Fibroblast of lung (primary cell): ENCODE measurements around the gene UCKL1. TPM values are rescaled to one million over a fixed set of nuclear protein-coding genes. Genes with fewer than 3 reads are reported as not detected.

Source experiments
- DNase-seq, 2 donors: peaks; one replicate each; pipeline versions ENCODE4 v3.0.0 to v3.0.0-alpha.2; 2010; ENCODE audit warnings: low read depth in 2 of 2
- H2AFZ ChIP-seq: 2 replicates; pipeline ENCODE4 v1.5.1; 2012; ENCODE audit warnings: low read length, control low read depth, inconsistent platforms
- H3K27ac ChIP-seq: 2 replicates; pipeline ENCODE4 v1.5.1; 2011; ENCODE audit warnings: low read length, control low read depth; ENCODE audit not compliant: insufficient read depth
- H3K27me3 ChIP-seq: 2 replicates; pipeline ENCODE4 v1.5.1; 2011; ENCODE audit warnings: mild to moderate bottlenecking, low read length; ENCODE audit not compliant: control insufficient read depth, insufficient read depth
- H3K36me3 ChIP-seq: 2 replicates; pipeline ENCODE4 v1.5.1; 2011; ENCODE audit warnings: low read length; ENCODE audit not compliant: control insufficient read depth, insufficient read depth
- H3K4me1 ChIP-seq: 2 replicates; pipeline ENCODE4 v1.5.1; 2011; ENCODE audit warnings: low read length; ENCODE audit not compliant: control insufficient read depth, insufficient read depth; ENCODE audit errors: extremely low read depth
- H3K4me2 ChIP-seq: 2 replicates; pipeline ENCODE4 v1.5.1; 2011; ENCODE audit warnings: low read length, control low read depth; ENCODE audit not compliant: insufficient read depth; ENCODE audit errors: extremely low read depth
- H3K4me3 ChIP-seq, 4 experiments: fragments of 200-600 bp in 1 of 4; sonication (generic) in 1 of 4; replicated peaks in 1 of 4; 2 replicates each; pipeline ENCODE4 v1.5.1; 2011 to 2016; ENCODE audit warnings: low read length in 4 of 4, low read depth in 3 of 4, mild to moderate bottlenecking in 3 of 4, control low read depth in 2 of 4, inconsistent platforms in 1 of 4, mixed read lengths in 1 of 4; ENCODE audit not compliant: insufficient read depth in 1 of 4; ENCODE audit errors: control extremely low read depth in 1 of 4
- H3K79me2 ChIP-seq: 2 replicates; pipeline ENCODE4 v1.5.1; 2012; ENCODE audit warnings: mild to moderate bottlenecking, low read length, inconsistent platforms; ENCODE audit not compliant: control insufficient read depth, insufficient read depth
- H3K9ac ChIP-seq: 2 replicates; pipeline ENCODE4 v1.5.1; 2011; ENCODE audit warnings: mild to moderate bottlenecking, low read length, control low read depth; ENCODE audit not compliant: insufficient read depth
- H3K9me3 ChIP-seq: 2 replicates; pipeline ENCODE4 v1.5.1; 2012; ENCODE audit warnings: low read depth, low read length; ENCODE audit not compliant: control insufficient read depth, insufficient read depth
- H4K20me1 ChIP-seq: 2 replicates; pipeline ENCODE4 v1.5.1; 2011; ENCODE audit warnings: low read length; ENCODE audit not compliant: control insufficient read depth, insufficient read depth; ENCODE audit errors: extremely low read depth
- EZH2 ChIP-seq: IDR thresholded peaks from 2 replicates; pipeline ENCODE4 v1.5.1; 2012; ENCODE audit warnings: low read length, control low read depth, mild to moderate bottlenecking; ENCODE audit errors: missing control alignments
- polyA plus RNA-seq, 2 donors: library from polyadenylated mRNA; depleted of rRNA in 1 of 2; stranded (reverse) in 1 of 2; unstranded in 1 of 2; fragments of >200 nt; gene quantifications; 2 replicates each; pipeline ENCODE4 v1.2.1, GENCODE V29; 2011 to 2012; ENCODE audit warnings: missing spikeins in 1 of 2
- total RNA-seq: library from RNA; depleted of rRNA; stranded (reverse); fragments of >200 nt; gene quantifications from 2 replicates; pipeline ENCODE4 v1.2.1, GENCODE V29; 2014
- TF ChIP-seq, protein P1 (sequence below), 2 donors: IDR thresholded peaks in 1 of 2; conservative IDR thresholded peaks in 1 of 2; 1 replicate in 1 of 2; 2 replicates in 1 of 2; pipeline ENCODE4 v1.5.1; 2011 to 2012; ENCODE audit warnings: low read length in 2 of 2, control low read depth in 1 of 2, inconsistent platforms in 1 of 2, low read depth in 1 of 2, mild to moderate bottlenecking in 1 of 2

UCKL1 gene
- total and polyA plus RNA-seq, 2 donors (not counting 1 experiment from before 2014, with no cell fraction given): 16.4 to 27.9 TPM

- Histone ChIP-seq H2AFZ (no peak overlapping the region), H3K36me3 (peaks cover 37% of the 10 kb centered on the region), H3K27me3 (no peaks in the 10 kb centered on the region), H4K20me1 (no peaks in the 10 kb centered on the region), H3K4me2 (no peak overlapping the region), H3K79me2 (peaks cover 28% of the 10 kb centered on the region), H3K9me3 (no peaks in the 10 kb centered on the region), H3K9ac (no peak overlapping the region), H3K4me3 (no peak overlapping the region), H3K27ac (no peak overlapping the region), H3K4me1 (peaks cover 8% of the 10 kb centered on the region)
- TF ChIP-seq, protein P1, sequence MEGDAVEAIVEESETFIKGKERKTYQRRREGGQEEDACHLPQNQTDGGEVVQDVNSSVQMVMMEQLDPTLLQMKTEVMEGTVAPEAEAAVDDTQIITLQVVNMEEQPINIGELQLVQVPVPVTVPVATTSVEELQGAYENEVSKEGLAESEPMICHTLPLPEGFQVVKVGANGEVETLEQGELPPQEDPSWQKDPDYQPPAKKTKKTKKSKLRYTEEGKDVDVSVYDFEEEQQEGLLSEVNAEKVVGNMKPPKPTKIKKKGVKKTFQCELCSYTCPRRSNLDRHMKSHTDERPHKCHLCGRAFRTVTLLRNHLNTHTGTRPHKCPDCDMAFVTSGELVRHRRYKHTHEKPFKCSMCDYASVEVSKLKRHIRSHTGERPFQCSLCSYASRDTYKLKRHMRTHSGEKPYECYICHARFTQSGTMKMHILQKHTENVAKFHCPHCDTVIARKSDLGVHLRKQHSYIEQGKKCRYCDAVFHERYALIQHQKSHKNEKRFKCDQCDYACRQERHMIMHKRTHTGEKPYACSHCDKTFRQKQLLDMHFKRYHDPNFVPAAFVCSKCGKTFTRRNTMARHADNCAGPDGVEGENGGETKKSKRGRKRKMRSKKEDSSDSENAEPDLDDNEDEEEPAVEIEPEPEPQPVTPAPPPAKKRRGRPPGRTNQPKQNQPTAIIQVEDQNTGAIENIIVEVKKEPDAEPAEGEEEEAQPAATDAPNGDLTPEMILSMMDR (conservative IDR thresholded peaks at IDR 0.05 in 1 of 2, IDR thresholded peaks at IDR 0.05 in 1 of 2; ENCODE audit: low read depth in 1 of 2, low read length in 2 of 2): no peak
- no peak for TF ChIP-seq EZH2
- no peak for DNase-seq
Measured at GRCh38 chr20:63944078-63944941, 11.9 kb downstream of the UCKL1 start.

DNA sequence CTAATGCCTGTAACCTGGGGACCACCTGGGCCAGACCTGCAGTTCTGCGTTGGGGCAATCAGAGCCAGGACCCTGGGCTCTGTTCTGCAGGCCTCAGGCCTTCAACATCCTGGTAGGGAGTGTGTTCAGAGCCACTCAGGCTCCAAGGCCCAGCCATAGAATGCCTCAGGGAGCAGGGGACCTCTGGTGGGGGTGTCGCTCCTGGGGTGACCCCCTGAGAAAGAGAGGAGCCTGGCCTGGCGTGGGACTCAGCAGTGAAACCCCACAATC is 12.5 kb downstream of the UCKL1 start:
- H3K27ac ChIP-seq: no peak overlapping the region
- no peak for DNase-seq
- H3K9me3 ChIP-seq: no peaks in the 10 kb centered on the region
- H3K4me3 ChIP-seq: no peak overlapping the region
- H3K4me2 ChIP-seq: no peak overlapping the region
- H3K4me1 ChIP-seq: peaks cover 2% of the 10 kb centered on the region
- peaks cover 41% of the 10 kb centered on the region for H3K36me3 ChIP-seq
- H3K9ac ChIP-seq: no peak overlapping the region
- no peak overlapping the region for H2AFZ ChIP-seq
- peaks cover 26% of the 10 kb centered on the region for H3K79me2 ChIP-seq
- no peaks in the 10 kb centered on the region for H3K27me3 ChIP-seq
- TF ChIP-seq, protein P1 (conservative IDR thresholded peaks at IDR 0.05 in 1 of 2, IDR thresholded peaks at IDR 0.05 in 1 of 2; ENCODE audit: low read depth in 1 of 2, low read length in 2 of 2): no peak
- no peak for TF ChIP-seq EZH2
- no peaks in the 10 kb centered on the region for H4K20me1 ChIP-seq

GRCh38 chr20:63942969-63943807 is 13.0 kb downstream of the UCKL1 start:
- Histone ChIP-seq H3K4me1 (no peaks in the 10 kb centered on the region), H3K4me2 (no peak overlapping the region), H3K9ac (no peak overlapping the region), H4K20me1 (no peaks in the 10 kb centered on the region), H3K36me3 (peaks cover 41% of the 10 kb centered on the region), H3K9me3 (no peaks in the 10 kb centered on the region), H3K79me2 (peaks cover 22% of the 10 kb centered on the region), H3K27ac (no peak overlapping the region), H2AFZ (no peak overlapping the region), H3K27me3 (no peaks in the 10 kb centered on the region), H3K4me3 (no peak overlapping the region)
- no peak for DNase-seq
- TF ChIP-seq, protein P1 (conservative IDR thresholded peaks at IDR 0.05 in 1 of 2, IDR thresholded peaks at IDR 0.05 in 1 of 2; ENCODE audit: low read depth in 1 of 2, low read length in 2 of 2): no peak
- no peak for TF ChIP-seq EZH2
